ENCODE data around the gene TP53I13. TPM values are rescaled to one million over a fixed set of nuclear protein-coding genes. Genes with fewer than 3 reads are reported as not detected.
A peak's percentile ranks its signal among the peaks of the same experiment; 100 is the strongest.

Gene TP53I13
- total RNA-seq, 1 experiment from 2014 or later: 28.1 TPM

- Mint-ChIP-seq H3K36me3 (ENCODE audit: insufficient read depth in 1 of 3, low read depth in 3 of 3) (peaks cover 0 to 1% (median 0%) of the 10 kb centered on the region in 3 experiments; a peak in 1 of 7 replicates), H3K4me3 (peak overlapping the region; percentile 81 to 90), H3K4me1 (peaks cover 44 to 64% of the 10 kb centered on the region in 2 experiments), H3K27ac (peak overlapping the region; percentile 91 to 96 (median 95)), H3K9me3 (no peaks in the 10 kb centered on the region), H3K27me3 (ENCODE audit: low read depth) (peaks cover 5% of the 10 kb centered on the region)
- Histone ChIP-seq H3K27me3 (ENCODE audit: insufficient read depth, low read length) (no peaks in the 10 kb centered on the region), H4K8ac (replicated peaks; ENCODE audit: insufficient read length, low read depth, low read length) (no peak overlapping the region), H4K5ac (ENCODE audit: insufficient read length, low read depth, low read length) (no peak overlapping the region), H2BK12ac (ENCODE audit: insufficient read length, low read depth, low read length) (no peak overlapping the region), H3K56ac (ENCODE audit: insufficient read length, low read depth, low read length) (no peak overlapping the region), H3T11ph (ENCODE audit: low read length) (no peak overlapping the region), H2BK20ac (ENCODE audit: low read depth, low read length, poor library complexity, severe bottlenecking) (no peak overlapping the region), H2AK5ac (ENCODE audit: insufficient read length, low read length) (no peak overlapping the region), H3K23ac (ENCODE audit: insufficient read length, low read depth, low read length) (no peak overlapping the region), H3K27ac (ENCODE audit: insufficient read length, low read depth, low read length) (no peak overlapping the region), H3K4me2 (ENCODE audit: insufficient read depth, insufficient read length, low read length) (peak overlapping the region; percentile 69), H3K79me2 (ENCODE audit: insufficient read depth, low read length) (peaks cover 16% of the 10 kb centered on the region; the same call in 1 of the 2 replicates), H3K9me3 (ENCODE audit: control insufficient read depth, low read depth, low read length) (no peaks in the 10 kb centered on the region), H2BK120ac (ENCODE audit: low read depth, low read length, poor library complexity, severe bottlenecking) (no peak overlapping the region), H3K18ac (ENCODE audit: insufficient read length, low read depth, low read length) (peak overlapping the region; percentile 6), H3K23me2 (ENCODE audit: insufficient read length, low read depth, low read length, poor library complexity, severe bottlenecking) (peaks cover 37% of the 10 kb centered on the region), H3K14ac (ENCODE audit: insufficient read depth, low read length) (no peak overlapping the region), H2AFZ (ENCODE audit: low read length) (peak overlapping the region; percentile 49), H4K20me1 (ENCODE audit: control insufficient read depth, insufficient read depth, insufficient read length) (no peaks in the 10 kb centered on the region), H3K4ac (ENCODE audit: low read depth, low read length) (no peak overlapping the region), H3K4me1 (ENCODE audit: insufficient read depth, low read length) (peaks cover 5% of the 10 kb centered on the region; the same call in 1 of the 2 replicates), H3K9ac (ENCODE audit: extremely low read depth, insufficient read length, low read length) (no peak overlapping the region), H2BK5ac (ENCODE audit: insufficient read length, low read length) (no peak overlapping the region), H2BK15ac (ENCODE audit: low read depth, low read length) (no peak overlapping the region), H3K79me1 (ENCODE audit: insufficient read depth, low read depth, low read length, poor library complexity, severe bottlenecking) (no peaks in the 10 kb centered on the region), H4K91ac (ENCODE audit: insufficient read length, low read depth, low read length) (no peak overlapping the region)
- TF ChIP-seq CTCF (conservative IDR thresholded peaks at IDR 0.05): peak; percentile 99
- WGBS (ENCODE audit: extremely low coverage, insufficient read length, low lambda C conversion rate): no CpG with 5 or more reads among the region's 25 CpGs
- peak; percentile 98 for DNase-seq
Observed at GRCh38 chr17:29591737-29592608, 23.5 kb downstream of the TP53I13 start.

Data from H9 (cell line).